ENCODE measurements around the gene TTYH1.

DNA sequence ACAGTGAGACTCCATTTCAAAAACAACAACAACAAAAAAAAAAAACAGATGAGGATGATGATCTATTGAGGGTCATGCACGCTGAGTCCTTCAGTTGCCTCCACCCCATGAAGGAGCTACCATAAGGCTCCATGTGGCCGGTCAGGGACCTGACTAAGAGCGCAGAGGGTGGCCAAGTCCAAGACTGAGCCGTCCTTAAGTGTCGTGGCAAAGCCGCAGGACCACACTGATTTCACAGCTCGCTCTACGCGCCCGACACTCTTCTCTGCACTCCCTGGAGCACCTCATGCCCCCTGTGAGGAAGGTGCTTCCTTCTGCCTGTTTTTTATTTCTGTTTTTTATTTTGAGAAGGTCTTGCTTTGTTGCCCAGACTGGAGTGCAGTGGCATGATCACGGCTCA is 12.3 kb downstream of the TTYH1 start:
- TF ChIP-seq, protein P1, sequence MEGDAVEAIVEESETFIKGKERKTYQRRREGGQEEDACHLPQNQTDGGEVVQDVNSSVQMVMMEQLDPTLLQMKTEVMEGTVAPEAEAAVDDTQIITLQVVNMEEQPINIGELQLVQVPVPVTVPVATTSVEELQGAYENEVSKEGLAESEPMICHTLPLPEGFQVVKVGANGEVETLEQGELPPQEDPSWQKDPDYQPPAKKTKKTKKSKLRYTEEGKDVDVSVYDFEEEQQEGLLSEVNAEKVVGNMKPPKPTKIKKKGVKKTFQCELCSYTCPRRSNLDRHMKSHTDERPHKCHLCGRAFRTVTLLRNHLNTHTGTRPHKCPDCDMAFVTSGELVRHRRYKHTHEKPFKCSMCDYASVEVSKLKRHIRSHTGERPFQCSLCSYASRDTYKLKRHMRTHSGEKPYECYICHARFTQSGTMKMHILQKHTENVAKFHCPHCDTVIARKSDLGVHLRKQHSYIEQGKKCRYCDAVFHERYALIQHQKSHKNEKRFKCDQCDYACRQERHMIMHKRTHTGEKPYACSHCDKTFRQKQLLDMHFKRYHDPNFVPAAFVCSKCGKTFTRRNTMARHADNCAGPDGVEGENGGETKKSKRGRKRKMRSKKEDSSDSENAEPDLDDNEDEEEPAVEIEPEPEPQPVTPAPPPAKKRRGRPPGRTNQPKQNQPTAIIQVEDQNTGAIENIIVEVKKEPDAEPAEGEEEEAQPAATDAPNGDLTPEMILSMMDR (IDR thresholded peaks at IDR 0.05), result no peak
- TF ChIP-seq POLR2AphosphoS5 (IDR thresholded peaks at IDR 0.05), result no peak
- no peak for TF ChIP-seq EP300 (IDR thresholded peaks at IDR 0.05)

Measured in upper lobe of left lung (tissue), 4 donors.